GM13976 (cell line): ENCODE data around the gene SLC35E2B.
"Not testable (repeated sequence)": the region's sequence is repeated elsewhere in the genome, so short reads cannot be mapped to it uniquely, and the experiment has no call there.

Source experiments
- DNase-seq: peaks from one replicate; pipeline ENCODE4 v3.0.0; 2012; ENCODE audit warnings: low spot score
- in situ Hi-C: fragments of 300-500 bp; cut with MboI; formaldehyde crosslinking; loops from one replicate; pipeline ENCODE4 v1.12.0; 2022; ENCODE audit warnings: low sequenced_read_pairs, mixed read lengths, inconsistent platforms; ENCODE audit not compliant: unreplicated experiment
- TF ChIP-seq, protein P1 (sequence below): IDR thresholded peaks from 2 replicates; pipeline ENCODE4 v1.5.1; 2012; ENCODE audit warnings: borderline replicate concordance, mild to moderate bottlenecking; ENCODE audit not compliant: insufficient read depth; ENCODE audit errors: extremely low read depth, missing control alignments, control extremely low read depth

The SLC35E2B gene

DNA sequence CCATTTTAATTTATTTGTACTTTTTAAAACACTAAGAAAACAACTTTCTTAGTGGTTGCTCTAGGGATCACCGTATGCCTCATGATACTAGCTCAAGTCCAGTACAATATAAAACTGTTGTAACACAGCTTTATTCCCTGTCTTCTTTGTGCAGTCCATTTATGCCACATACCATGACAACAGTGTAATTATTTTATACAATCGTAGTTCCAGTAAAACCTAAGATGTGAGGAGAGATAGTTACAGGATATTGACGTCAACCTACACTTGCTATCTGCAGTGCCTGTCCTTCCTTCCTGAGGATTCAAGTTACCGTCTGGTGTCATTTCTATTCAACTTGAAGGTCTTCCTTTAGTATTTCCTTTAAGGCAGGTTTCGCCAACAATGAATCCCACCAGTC, 46.3 kb downstream of the SLC35E2B start:
- in situ Hi-C loops, result not testable (repeated sequence)

DNA sequence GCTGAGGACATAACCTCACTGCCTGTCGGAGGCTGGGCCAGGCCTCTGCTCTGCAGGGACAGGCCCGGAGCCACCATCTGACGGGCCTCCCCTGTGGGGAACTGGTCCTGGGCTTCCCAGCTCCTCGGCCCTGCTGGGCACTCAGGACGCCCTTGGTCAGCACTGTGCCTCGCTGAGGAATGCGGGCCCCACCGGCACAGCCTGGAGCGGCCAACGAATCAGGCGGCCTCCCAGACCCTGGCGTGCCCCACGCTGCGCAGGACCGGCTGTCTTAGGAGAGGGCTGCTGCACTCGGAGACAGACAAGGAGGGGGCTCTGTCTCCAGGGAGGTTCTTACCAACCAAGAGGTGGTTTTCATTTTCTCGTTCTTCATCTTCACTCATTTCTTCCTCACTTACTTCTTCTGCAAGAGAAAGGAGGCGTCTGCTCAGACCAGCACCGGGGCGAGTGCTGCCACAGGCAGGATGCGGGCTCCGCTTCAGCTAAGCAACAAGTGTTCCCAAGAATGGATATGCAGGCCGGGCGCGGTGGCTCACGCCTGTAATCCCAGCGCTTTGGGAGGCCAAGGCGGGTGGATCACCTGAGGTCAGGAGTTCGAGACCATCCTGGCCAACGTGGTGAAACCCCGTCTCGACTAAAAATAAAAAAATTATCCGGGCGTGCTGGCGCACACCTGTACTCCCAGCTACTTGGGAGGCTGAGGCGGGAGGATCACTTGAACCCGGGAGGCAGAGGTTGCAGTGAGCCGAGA, 51.7 kb downstream of the SLC35E2B start:
- in situ Hi-C loops, result not testable (repeated sequence)

More for the DNA sequence above, 46.3 kb downstream of the SLC35E2B start:
- DNase-seq, result not testable (repeated sequence)

DNA sequence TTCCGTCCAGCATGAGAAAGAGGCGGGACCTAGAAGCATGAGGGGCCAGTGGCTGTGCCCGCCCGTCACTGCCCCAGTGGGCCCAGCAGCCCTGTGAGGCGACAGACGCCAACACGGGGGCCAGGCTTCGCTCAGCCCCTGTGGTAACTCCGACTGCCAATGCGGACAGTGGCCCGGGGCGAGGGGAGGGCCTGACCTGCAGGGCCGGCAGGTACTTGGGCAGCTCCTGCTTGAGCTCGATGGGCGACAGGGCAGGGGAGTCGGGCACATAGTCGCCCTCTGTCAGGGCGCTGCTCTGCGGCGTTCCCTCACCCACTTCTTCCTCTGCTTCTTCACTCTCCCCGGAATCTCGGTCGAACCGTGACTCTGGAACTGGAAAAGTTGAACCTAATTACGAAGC, 52.5 kb downstream of the SLC35E2B start:
- DNase-seq, in situ Hi-C loops: not testable (repeated sequence)

More for the DNA sequence above, 51.7 kb downstream of the SLC35E2B start:
- not testable (repeated sequence) for DNase-seq

DNA sequence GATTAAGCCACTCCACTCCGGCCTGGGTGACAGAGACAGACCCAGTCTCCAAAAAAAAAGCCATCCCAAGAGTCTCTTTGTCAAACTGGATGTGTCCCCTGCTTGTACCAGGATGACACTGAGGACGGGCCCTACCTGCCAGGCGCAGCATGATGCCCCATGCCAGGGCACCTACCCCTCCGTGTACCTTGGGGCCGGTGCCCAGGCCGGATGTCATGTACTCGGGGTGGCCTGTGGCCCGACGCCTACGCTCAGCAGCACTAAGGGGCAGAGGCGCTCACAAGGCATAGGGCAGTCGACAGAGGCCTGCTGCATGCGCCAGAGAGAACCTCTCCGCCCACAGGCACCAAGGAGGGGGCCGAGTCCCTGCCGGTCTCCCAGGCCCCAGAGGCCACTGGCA, 53.2 kb downstream of the SLC35E2B start:
- in situ Hi-C loops, DNase-seq: not testable (repeated sequence)

DNA sequence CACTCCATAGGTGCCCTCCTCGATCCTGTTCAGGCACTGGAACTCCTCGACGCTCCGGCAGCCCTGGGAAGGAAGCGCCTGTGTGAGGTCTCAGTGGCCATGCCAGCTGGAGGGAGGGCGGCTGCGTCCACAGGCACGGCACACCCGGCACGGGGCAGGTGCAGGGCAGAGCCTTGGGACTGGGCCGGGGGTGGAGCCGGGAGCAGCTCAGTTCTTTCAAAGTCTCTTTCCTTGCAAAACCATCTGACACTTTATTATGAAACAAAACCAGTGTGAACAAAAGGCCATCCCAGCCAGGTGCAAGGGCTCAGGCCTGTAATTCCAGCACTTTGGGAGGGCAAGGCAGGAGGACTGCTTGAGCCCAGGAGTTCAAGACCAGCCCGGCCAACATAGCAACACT, 54.1 kb downstream of the SLC35E2B start:
- in situ Hi-C loops, DNase-seq: not testable (repeated sequence)

DNA sequence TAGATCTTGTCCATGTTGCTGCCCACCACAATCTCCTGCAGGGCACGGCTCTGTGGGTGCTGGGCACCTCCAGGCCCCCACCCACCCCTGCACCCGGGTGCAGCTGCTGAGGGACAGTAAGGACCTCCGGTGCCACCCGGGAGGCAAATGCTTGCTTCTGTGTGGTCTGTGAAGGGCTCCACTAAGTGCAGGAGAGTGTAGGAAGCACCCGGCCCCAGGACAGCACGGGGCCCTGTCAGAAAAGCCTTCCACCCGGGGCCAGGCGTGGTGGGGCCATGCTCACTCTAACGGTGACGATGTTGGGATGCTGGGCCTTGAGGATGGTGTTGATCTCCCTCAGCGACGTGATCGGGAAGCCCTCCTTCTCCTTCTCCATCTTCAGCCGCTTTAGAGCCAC, 55.1 kb downstream of the SLC35E2B start:
- DNase-seq, in situ Hi-C loops: not testable (repeated sequence)

DNA sequence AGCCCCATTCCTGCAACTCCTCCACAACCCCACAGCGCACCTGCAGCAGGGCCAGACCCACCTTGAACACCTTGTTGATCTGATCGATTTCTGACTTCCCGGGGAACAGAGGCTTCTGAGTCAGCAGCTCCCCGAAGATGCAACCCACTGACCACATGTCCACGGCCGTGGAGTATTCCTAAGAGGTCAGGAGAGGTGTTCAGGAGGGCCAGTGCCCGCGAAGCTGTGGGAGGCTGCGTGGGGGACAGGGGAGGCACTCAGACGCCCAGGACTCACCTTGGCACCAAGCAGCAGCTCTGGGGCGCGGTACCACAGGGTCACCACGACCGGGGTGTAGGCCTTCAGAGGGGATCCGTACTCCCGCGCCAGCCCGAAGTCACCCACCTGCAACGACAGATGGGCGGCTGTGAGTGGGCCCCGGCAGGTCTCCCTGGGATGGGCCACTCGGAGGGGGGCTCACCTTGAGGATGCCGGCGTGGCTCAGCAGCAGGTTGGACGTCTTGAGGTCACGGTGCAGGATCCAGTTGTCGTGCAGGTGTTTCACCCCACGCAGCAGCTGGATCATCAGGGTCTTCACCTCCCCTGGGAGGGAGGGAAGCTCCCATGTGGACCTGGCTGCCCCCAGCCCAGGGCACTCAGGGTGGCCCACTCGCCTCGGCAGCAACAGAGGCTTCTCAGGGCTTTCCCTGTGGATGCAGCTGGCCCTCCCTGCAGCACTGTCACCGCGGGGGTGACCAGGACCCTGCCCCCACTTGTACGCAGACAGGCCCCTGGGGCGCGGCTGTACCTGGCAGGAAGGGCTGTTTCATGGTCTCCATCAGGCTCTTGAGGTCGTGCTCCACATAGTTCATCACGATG, 55.7 kb downstream of the SLC35E2B start:
- in situ Hi-C loops, DNase-seq: not testable (repeated sequence)

DNA sequence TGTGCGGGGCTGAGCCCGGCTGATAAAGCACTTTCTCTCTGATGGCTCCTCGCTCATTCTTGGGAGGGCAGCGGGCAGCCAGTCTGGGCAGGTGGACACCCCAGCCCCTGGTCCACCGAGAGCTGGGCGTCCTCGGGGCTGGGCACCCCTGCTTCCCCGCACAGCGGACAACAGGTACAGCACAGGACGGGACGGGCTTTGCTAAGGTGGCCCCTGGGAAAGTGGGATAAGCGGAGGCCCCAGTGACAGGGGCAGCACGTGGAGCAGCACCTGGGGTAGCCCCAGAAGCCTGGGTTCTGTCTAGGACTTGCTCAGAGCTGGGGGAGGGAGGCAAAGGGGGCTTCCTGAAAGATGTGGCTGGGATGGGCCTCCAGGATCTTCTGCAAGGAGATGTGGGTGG, 58.0 kb downstream of the SLC35E2B start:
- in situ Hi-C loops, DNase-seq: not testable (repeated sequence)

DNA sequence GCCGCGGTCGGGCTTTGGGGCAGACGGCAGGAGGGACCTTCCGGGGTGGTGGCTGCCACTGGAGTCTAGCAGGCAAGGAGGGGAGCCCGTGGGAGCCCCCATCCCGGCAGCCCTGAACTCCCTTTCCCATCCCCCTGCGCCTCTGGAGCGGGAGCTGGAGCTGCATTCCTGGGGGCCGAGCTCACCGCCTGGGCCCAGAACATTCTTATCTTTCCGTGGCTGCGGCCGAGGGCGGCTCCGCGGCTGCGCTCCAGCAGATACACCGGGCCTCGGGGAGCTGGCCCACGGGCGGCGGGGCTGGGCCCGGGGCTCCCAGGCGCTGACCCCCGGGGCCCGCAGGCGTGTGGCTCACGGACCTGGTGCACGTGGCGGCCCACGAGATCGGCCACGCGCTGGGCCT, 59.2 kb downstream of the SLC35E2B start:
- in situ Hi-C loops, DNase-seq: not testable (repeated sequence)

DNA sequence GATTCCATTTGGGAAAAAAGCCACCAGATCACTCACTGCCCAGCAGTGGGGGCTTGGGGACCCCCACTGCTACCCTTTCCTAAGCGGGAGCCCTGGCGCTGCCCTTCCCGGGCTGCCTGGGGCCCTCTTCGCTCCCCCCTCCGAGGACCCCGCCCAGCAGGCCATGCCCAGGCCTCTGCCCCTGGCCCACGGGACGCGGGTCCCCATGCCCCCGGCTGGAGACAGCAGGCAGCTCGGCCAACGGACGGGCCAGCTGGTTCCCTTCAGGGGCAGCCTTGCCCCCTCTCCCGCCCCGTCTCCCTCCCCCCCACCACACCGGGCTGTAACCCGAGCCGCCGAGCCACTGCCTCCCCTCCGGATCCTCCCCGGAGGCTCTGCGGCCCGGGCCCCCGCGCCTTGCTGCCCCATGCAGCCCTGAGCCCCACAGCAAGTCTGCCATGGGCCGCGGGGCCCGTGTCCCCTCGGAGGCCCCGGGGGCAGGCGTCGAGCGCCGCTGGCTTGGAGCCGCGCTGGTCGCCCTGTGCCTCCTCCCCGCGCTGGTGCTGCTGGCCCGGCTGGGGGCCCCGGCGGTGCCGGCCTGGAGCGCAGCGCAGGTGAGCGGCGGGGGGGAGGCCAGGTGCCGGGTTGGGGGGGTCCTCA, 60.7 kb downstream of the SLC35E2B start, which contains the start of gene MMP23B:
MMP23B (plus strand) TSS at position 392 of the 639 bp plus-strand sequence; CDS start at position 438, 46 bp downstream.
- no peak for DNase-seq
- in situ Hi-C loops, result no loop called here
- TF ChIP-seq, protein P1, sequence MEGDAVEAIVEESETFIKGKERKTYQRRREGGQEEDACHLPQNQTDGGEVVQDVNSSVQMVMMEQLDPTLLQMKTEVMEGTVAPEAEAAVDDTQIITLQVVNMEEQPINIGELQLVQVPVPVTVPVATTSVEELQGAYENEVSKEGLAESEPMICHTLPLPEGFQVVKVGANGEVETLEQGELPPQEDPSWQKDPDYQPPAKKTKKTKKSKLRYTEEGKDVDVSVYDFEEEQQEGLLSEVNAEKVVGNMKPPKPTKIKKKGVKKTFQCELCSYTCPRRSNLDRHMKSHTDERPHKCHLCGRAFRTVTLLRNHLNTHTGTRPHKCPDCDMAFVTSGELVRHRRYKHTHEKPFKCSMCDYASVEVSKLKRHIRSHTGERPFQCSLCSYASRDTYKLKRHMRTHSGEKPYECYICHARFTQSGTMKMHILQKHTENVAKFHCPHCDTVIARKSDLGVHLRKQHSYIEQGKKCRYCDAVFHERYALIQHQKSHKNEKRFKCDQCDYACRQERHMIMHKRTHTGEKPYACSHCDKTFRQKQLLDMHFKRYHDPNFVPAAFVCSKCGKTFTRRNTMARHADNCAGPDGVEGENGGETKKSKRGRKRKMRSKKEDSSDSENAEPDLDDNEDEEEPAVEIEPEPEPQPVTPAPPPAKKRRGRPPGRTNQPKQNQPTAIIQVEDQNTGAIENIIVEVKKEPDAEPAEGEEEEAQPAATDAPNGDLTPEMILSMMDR, result no peak

DNA sequence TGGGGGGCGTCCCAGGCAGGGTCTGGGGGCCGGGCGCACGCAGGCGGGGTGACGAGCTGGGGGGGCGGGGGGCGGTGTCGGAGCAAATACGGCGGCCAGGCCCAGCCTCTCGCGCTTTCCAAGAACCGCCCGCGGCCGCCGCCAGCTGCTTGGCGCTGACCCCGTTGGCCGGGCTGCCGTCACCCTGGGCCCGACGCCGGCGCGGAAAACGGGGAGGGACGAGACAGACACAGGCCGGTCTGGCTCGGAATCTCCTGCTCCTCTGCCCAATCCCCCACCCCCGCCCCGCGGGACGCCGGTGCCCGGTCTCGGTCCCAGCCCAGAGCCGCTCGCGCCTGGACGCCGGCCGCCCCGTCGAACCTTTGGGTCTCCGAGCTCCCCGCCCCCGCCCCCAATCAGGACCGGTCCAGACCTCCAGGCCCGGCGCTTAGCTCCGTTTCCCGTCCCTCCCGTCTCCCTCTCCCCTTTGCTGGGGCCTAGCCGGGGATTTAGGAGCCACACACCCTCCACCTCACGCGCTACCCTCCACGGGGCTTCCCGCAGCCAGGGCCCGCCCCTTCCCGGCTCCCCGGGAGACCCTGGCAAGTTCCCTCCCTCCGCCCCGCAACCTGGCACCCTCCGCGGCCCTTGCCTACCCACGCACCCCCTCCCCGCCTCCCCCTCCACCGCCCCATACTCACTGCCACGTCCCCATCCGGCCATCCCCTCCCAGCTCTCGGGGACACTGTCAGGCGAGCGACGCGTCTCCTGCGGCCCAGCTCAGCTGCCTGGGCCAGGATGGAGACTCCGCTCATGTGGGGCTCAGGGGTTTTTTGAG, 61.4 kb downstream of the SLC35E2B start:
- TF ChIP-seq, protein P1, result no peak
- DNase-seq, result no peak
- in situ Hi-C loops, result no loop called here
